Thyroid gland (tissue), 4 donors: ENCODE results near the gene KRTAP2-4. TPM values are rescaled to one million over a fixed set of nuclear protein-coding genes. Genes with fewer than 3 reads are reported as not detected.
"Not testable (repeated sequence)": the region's sequence is repeated elsewhere in the genome, so short reads cannot be mapped to it uniquely, and the experiment has no call there.

ENCODE experiments used
- DNase-seq, 2 donors: peaks; one replicate each; pipeline ENCODE4 v3.0.0-alpha.2; 2019
- H3K27ac ChIP-seq, 3 donors: fragments of 200-600 bp; sonication (generic); 1 replicate in 2 of 3; 2 replicates in 1 of 3; pipeline ENCODE4 v1.5.1; 2016 to 2019; ENCODE audit warnings: mild to moderate bottlenecking in 1 of 3, moderate library complexity in 1 of 3
- H3K27me3 ChIP-seq: fragments of 200-600 bp; sonication (generic); one replicate; pipeline ENCODE4 v1.5.1; 2019
- H3K36me3 ChIP-seq, 2 donors: fragments of 200-600 bp; sonication (generic); one replicate each; pipeline ENCODE4 v1.5.1; 2016 to 2019
- H3K4me1 ChIP-seq, 2 donors: fragments of 200-600 bp; sonication (generic); one replicate each; pipeline ENCODE4 v1.5.1; 2017 to 2019
- H3K4me3 ChIP-seq, 3 donors: fragments of 200-600 bp; sonication (generic); replicated peaks in 1 of 3; 1 replicate in 2 of 3; 2 replicates in 1 of 3; pipeline ENCODE4 v1.5.1; 2016; ENCODE audit warnings: mild to moderate bottlenecking in 1 of 3
- H3K9me3 ChIP-seq: fragments of 200-600 bp; sonication (generic); one replicate; pipeline ENCODE4 v1.5.1; 2017
- POLR2A ChIP-seq, 2 donors: fragments of 450-650 bp; IDR thresholded peaks; one replicate each; pipeline ENCODE4 v1.6.1; 2017; ENCODE audit warnings: antibody characterized with exemption in 2 of 2, mild to moderate bottlenecking in 2 of 2, moderate library complexity in 1 of 2
- WGBS, 2 donors: methylation state at CpG; one replicate each; pipeline ENCODE4 v1.1.5; 2017; 5-methylcytosine and 5-hydroxymethylcytosine counted together
- intact Hi-C: fragments of 100-400 bp; cut with DNase I; formaldehyde crosslinking; loops from one replicate; pipeline ENCODE4 v1.15.1; 2023
- total RNA-seq, 4 donors: library from RNA; depleted of rRNA; stranded (reverse); fragments of >200 nt; gene quantifications; one replicate each; pipeline ENCODE4 v1.2.3, GENCODE V29; 2016
- TF ChIP-seq, protein P1 (sequence below), 6 experiments: fragments of 200-600 bp in 3 of 6; fragments of 450-650 bp in 3 of 6; sonication (generic) in 3 of 6; IDR thresholded peaks; one replicate each; pipeline ENCODE4 v1.5.1; 2016 to 2019; ENCODE audit warnings: antibody characterized with exemption in 6 of 6, mild to moderate bottlenecking in 2 of 6, inconsistent platforms in 1 of 6, moderate library complexity in 1 of 6

The KRTAP2-4 gene
- total RNA-seq, 4 donors from 2014 or later = not detected

DNA sequence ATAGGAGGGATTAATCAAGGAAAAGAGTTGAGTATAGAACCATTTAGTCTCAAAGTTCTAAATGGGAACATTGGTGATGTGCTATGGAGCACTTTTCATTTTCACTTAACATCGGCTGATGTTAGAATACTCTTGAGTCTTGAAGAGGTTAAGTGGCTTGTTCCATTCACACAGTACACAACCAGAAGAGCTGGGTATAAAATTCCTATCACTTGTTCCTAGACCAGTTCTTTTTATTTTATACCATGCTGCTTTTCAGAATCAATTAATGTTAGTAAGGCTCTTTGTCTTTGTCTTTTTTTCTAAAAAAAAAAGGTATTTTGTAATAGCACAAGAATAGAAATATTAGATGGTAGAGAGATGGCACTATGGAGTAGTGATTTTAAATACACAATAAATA, 22.7 kb downstream of the KRTAP2-4 start:
- H3K9me3 ChIP-seq = no peaks in the 10 kb centered on the region
- H3K4me1 ChIP-seq = no peaks in the 10 kb centered on the region
- 77 to 83% methylated on average over 1 of the region's 1 CpG for WGBS, 2 donors
- no peak overlapping the region for H3K4me3 ChIP-seq
- intact Hi-C loops = no loop called here
- TF ChIP-seq, protein P1, sequence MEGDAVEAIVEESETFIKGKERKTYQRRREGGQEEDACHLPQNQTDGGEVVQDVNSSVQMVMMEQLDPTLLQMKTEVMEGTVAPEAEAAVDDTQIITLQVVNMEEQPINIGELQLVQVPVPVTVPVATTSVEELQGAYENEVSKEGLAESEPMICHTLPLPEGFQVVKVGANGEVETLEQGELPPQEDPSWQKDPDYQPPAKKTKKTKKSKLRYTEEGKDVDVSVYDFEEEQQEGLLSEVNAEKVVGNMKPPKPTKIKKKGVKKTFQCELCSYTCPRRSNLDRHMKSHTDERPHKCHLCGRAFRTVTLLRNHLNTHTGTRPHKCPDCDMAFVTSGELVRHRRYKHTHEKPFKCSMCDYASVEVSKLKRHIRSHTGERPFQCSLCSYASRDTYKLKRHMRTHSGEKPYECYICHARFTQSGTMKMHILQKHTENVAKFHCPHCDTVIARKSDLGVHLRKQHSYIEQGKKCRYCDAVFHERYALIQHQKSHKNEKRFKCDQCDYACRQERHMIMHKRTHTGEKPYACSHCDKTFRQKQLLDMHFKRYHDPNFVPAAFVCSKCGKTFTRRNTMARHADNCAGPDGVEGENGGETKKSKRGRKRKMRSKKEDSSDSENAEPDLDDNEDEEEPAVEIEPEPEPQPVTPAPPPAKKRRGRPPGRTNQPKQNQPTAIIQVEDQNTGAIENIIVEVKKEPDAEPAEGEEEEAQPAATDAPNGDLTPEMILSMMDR (IDR thresholded peaks at IDR 0.05) = no peak
- TF ChIP-seq POLR2A (IDR thresholded peaks at IDR 0.05) = no peak
- H3K27ac ChIP-seq = no peak overlapping the region
- no peak for DNase-seq
- H3K27me3 ChIP-seq = no peaks in the 10 kb centered on the region
- H3K36me3 ChIP-seq = no peaks in the 10 kb centered on the region

GRCh38 chr17:41040783-41041571, 24.7 kb downstream of the KRTAP2-4 start, which contains the start of gene KRTAP1-1:
Gene KRTAP1-1 (minus strand): TSS chr17:41041450. CDS start chr17:41041397, 53 bp downstream.
- H3K27me3 ChIP-seq, H3K36me3 ChIP-seq, DNase-seq, H3K4me3 ChIP-seq, H3K9me3 ChIP-seq, intact Hi-C loops, H3K27ac ChIP-seq, H3K4me1 ChIP-seq: not testable (repeated sequence)
- 77 to 84% methylated on average over 3 to 12 of the region's 14 CpGs for WGBS, 2 donors

GRCh38 chr17:41037853-41038350, 27.8 kb downstream of the KRTAP2-4 start:
- H3K27ac ChIP-seq = no peak overlapping the region
- H3K4me1 ChIP-seq = no peaks in the 10 kb centered on the region
- no peaks in the 10 kb centered on the region for H3K36me3 ChIP-seq
- intact Hi-C loops = no loop called here
- H3K4me3 ChIP-seq = no peak overlapping the region
- no peaks in the 10 kb centered on the region for H3K9me3 ChIP-seq
- no peak for TF ChIP-seq POLR2A (IDR thresholded peaks at IDR 0.05)
- TF ChIP-seq, protein P1 (IDR thresholded peaks at IDR 0.05) = no peak
- no peak for DNase-seq
- 80 to 83% methylated on average over 2 of the region's 2 CpGs for WGBS, 2 donors
- H3K27me3 ChIP-seq = no peaks in the 10 kb centered on the region

DNA sequence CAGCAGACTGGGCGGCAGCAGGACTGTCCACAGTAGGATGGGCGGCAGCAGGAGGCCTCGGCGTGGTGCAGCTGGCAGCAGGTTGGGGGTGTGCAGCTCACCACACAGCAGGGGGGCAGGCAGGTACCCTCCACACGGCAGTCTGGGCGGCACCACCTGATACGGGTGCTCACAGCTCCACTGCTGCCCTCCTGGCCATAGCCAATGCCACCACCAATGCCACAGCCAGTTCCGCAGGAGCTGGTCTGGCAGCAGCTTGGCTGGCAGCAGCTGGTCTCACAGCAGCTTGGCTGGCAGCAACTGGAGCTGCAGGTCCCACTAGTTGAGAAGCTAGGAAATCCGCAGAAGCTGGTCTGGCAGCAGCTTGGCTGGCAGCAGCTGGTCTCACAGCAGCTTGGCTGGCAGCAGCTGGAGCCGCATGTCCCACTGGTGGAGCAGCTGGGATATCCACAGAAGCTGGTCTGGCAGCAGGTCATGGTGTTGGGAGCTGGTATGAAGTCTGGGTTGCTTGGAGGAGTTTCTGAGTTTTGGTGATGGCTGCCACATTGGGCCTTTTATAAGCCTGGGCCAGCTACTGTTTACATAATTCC, 31.2 kb downstream of the KRTAP2-4 start, which contains the start of gene KRTAP1-3:
Gene KRTAP1-3 (minus strand): TSS at position 529 of the 590 bp plus-strand sequence. CDS start 53 bp downstream, at position 476.
- not testable (repeated sequence) for H3K4me1 ChIP-seq
- WGBS, 2 donors = 85 to 88% methylated on average over 5 to 8 of the region's 10 CpGs

DNA sequence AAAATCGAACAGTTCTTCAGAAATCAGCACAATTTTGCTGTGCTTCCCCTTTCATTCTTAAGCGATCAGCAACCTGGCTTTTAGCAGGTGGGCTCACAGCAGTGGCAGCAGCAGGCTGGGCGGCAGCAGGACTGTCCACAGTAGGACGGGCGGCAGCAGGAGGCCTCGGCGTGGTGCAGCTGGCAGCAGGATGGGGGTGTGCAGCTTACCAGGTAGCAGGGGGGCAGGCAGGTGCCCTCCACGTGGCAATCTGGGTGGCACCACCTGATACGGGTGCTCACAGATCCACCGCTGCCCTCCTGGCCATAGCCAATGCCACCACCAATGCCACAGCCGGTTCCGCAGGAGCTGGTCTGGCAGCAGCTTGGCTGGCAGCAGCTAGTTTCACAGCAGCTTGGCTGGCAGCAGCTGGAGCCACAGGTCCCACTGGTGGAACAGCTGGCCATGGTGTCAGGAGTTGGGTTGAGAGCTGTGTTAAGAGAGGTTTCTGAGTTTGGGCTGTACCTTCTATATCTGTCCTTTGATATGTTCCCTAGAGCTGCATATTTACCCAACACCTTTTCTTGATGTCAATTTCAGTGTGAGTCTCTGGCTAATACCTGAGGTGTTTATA, 35.9 kb downstream of the KRTAP2-4 start, which contains the start of gene KRTAP1-4:
Gene KRTAP1-4 (minus strand): TSS at position 563 of the 613 bp plus-strand sequence. CDS start 117 bp downstream, at position 446.
- WGBS, 2 donors = 85 to 88% methylated on average over 2 to 11 of the region's 12 CpGs

More for the DNA sequence above, 31.2 kb downstream of the KRTAP2-4 start, which contains the start of gene KRTAP1-3:
- H3K4me3 ChIP-seq, H3K36me3 ChIP-seq, DNase-seq, H3K27me3 ChIP-seq, intact Hi-C loops, H3K27ac ChIP-seq, H3K9me3 ChIP-seq: not testable (repeated sequence)

More for the DNA sequence above, 35.9 kb downstream of the KRTAP2-4 start, which contains the start of gene KRTAP1-4:
- no peaks in the 10 kb centered on the region for H3K4me1 ChIP-seq
- no peaks in the 10 kb centered on the region for H3K27me3 ChIP-seq
- TF ChIP-seq, protein P1 (IDR thresholded peaks at IDR 0.05) = no peak
- TF ChIP-seq POLR2A (IDR thresholded peaks at IDR 0.05) = no peak
- H3K36me3 ChIP-seq = no peaks in the 10 kb centered on the region
- intact Hi-C loops = no loop called here
- H3K9me3 ChIP-seq = no peaks in the 10 kb centered on the region
- H3K27ac ChIP-seq = no peak within 1 kb of the TSS
- DNase-seq = no peak
- H3K4me3 ChIP-seq = no peak within 1 kb of the TSS
